Retinal pigment epithelial cell (primary cell): ENCODE results near the gene MEX3B.
"Not testable (repeated sequence)": the region's sequence is repeated elsewhere in the genome, so short reads cannot be mapped to it uniquely, and the experiment has no call there.

Experiments
- DNase-seq: peaks from one replicate; pipeline ENCODE4 v3.0.0-alpha.2; 2010; ENCODE audit warnings: low read depth
- H3K4me3 ChIP-seq: 2 replicates; pipeline ENCODE4 v1.5.1; 2011; ENCODE audit warnings: mild to moderate bottlenecking, low read length, control low read depth, moderate library complexity
- TF ChIP-seq, protein P1 (sequence below): conservative IDR thresholded peaks from 2 replicates; pipeline ENCODE4 v1.5.1; 2011; ENCODE audit warnings: low read depth, low read length, control low read depth, inconsistent platforms

The MEX3B gene

DNA sequence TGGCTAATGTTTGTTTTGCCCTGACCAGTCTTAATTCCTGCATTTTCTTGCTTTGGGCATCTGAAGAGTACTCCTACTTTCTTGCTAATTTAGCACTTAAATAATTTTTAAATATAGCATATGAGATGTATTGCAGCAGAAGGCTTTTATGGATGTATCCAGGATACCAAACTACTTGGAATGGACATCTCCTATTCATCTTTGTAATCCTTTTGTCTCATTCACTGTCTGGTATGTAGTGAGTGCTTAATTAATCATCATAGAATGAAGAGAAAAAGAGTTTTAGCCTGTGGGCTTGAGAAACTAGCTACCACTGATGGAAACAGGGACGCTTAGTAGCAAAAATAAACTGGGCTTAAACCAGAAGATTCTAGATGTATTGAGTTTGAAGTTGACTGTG is 40.6 kb downstream of the MEX3B start:
- H3K4me3 ChIP-seq, result no peak overlapping the region
- TF ChIP-seq, protein P1, sequence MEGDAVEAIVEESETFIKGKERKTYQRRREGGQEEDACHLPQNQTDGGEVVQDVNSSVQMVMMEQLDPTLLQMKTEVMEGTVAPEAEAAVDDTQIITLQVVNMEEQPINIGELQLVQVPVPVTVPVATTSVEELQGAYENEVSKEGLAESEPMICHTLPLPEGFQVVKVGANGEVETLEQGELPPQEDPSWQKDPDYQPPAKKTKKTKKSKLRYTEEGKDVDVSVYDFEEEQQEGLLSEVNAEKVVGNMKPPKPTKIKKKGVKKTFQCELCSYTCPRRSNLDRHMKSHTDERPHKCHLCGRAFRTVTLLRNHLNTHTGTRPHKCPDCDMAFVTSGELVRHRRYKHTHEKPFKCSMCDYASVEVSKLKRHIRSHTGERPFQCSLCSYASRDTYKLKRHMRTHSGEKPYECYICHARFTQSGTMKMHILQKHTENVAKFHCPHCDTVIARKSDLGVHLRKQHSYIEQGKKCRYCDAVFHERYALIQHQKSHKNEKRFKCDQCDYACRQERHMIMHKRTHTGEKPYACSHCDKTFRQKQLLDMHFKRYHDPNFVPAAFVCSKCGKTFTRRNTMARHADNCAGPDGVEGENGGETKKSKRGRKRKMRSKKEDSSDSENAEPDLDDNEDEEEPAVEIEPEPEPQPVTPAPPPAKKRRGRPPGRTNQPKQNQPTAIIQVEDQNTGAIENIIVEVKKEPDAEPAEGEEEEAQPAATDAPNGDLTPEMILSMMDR, result no peak
- DNase-seq, result no peak

DNA sequence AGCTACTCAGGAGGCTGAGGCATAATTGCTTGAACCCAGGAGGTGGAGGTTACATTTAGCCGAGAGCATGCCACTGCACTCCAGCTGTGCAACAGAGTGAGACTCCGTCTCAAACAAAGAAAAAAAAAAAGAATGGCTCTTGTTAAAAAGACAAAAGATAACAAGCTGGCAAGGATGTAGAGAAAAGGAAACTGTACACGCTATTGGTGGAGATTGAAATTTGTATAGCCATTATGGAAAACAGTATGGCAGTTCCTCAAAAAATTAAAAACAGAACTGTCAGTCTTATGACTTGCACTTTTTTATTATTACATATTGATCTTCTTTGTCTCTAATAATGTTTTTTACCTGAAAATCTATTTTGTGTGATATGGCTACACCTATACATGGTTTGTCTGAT is 41.9 kb downstream of the MEX3B start:
- DNase-seq, result no peak
- no peak overlapping the region for H3K4me3 ChIP-seq
- TF ChIP-seq, protein P1, result no peak

DNA sequence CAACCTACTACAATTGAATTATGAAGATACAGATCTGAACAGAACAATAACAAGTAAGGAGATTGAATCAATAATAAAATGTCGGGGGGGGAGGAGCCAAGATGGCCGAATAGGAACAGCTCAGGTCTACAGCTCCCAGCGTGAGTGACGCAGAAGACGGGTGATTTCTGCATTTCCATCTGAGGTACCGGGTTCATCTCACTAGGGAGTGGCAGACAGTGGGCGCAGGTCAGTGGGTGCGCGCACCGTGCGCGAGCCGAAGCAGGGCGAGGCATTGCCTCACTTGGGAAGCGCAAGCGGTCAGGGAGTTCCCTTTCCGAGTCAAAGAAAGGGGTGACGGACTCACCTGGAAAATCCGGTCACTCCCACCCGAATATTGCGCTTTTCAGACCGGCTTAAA is 50.7 kb downstream of the MEX3B start:
- H3K4me3 ChIP-seq, DNase-seq: not testable (repeated sequence)

DNA sequence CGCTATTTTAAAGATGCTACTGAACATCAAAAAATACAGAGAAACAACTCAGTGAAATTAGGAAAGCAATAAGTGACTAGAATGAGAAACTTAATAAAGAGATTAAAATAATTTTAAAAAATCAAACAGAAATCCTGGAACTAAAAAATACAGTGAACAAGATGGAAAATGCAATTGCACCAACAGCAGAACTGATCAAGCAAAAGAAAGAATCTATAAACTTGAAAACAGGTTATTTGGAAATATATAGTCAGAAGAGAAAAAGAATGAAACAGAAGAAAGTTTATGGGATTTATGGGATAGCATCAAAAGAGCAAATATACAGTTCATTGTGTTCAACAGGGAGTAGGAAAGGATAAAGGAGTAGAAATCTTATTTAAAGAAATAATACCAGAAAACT is 53.3 kb downstream of the MEX3B start:
- H3K4me3 ChIP-seq, result no peak overlapping the region
- TF ChIP-seq, protein P1, result no peak
- no peak for DNase-seq
